HG03103 (cell line): Measurements from ENCODE around the gene NAV1.
A peak's percentile ranks its signal among the peaks of the same experiment; 100 is the strongest.

Experiments
- ATAC-seq: cut with Tn5 transposase; IDR thresholded peaks from one replicate; pipeline ENCODE4 v1.9.1; 2021; ENCODE audit warnings: low read depth; ENCODE audit not compliant: unreplicated experiment

Gene NAV1

GRCh38 chr1:201502511-201502857 is 36.4 kb upstream of the NAV1 start:
- no peak for ATAC-seq

- ATAC-seq: no peak
Measured at GRCh38 chr1:201503397-201504176, 35.3 kb upstream of the NAV1 start.

- ATAC-seq: no peak
Measured at GRCh38 chr1:201504179-201504631, 34.7 kb upstream of the NAV1 start.

- ATAC-seq: no peak
Measured at GRCh38 chr1:201504799-201505502, 34.0 kb upstream of the NAV1 start.

GRCh38 chr1:201505503-201505890 is 33.4 kb upstream of the NAV1 start:
- no peak for ATAC-seq

GRCh38 chr1:201506092-201506491 is 32.8 kb upstream of the NAV1 start:
- ATAC-seq: no peak

GRCh38 chr1:201506557-201507359 is 32.2 kb upstream of the NAV1 start, which contains the start of gene CSRP1:
Gene CSRP1, minus strand, starts transcription at chr1:201507123. Its CDS starts 10,820 bp downstream, at chr1:201496303.
- peak; percentile 78 for ATAC-seq

- no peak for ATAC-seq
Measured at GRCh38 chr1:201507360-201507675, 31.6 kb upstream of the NAV1 start.

- ATAC-seq: no peak
Measured at GRCh38 chr1:201508809-201509208, 30.1 kb upstream of the NAV1 start.

- ATAC-seq: no peak
Measured at GRCh38 chr1:201509601-201510374, 29.1 kb upstream of the NAV1 start.

GRCh38 chr1:201510734-201511133 is 28.2 kb upstream of the NAV1 start:
- no peak for ATAC-seq

GRCh38 chr1:201511396-201511940 is 27.5 kb upstream of the NAV1 start:
- no peak for ATAC-seq

GRCh38 chr1:201511941-201512539 is 26.9 kb upstream of the NAV1 start:
- no peak for ATAC-seq

GRCh38 chr1:201513498-201514243 is 25.3 kb upstream of the NAV1 start:
- no peak for ATAC-seq

GRCh38 chr1:201514466-201514865 is 24.5 kb upstream of the NAV1 start:
- ATAC-seq: no peak

- no peak for ATAC-seq
Measured at GRCh38 chr1:201515062-201515750, 23.7 kb upstream of the NAV1 start.

GRCh38 chr1:201515895-201516294 is 23.0 kb upstream of the NAV1 start:
- no peak for ATAC-seq

- ATAC-seq: no peak
Measured at GRCh38 chr1:201516511-201517127, 22.3 kb upstream of the NAV1 start.
